ENCODE results near the gene ABHD12.
"Not testable (repeated sequence)": the region's sequence is repeated elsewhere in the genome, so short reads cannot be mapped to it uniquely, and the experiment has no call there.

Gene ABHD12

GRCh38 chr20:25260770-25261437 lies 129.7 kb downstream of the ABHD12 start:
- H3K4me3 ChIP-seq (ENCODE audit: low read depth, low read length), result not testable (repeated sequence)

GRCh38 chr20:25259788-25260254 lies 130.8 kb downstream of the ABHD12 start:
- H3K4me3 ChIP-seq (ENCODE audit: low read depth, low read length), result no peak overlapping the region

GRCh38 chr20:25259358-25259757 lies 131.3 kb downstream of the ABHD12 start:
- no peak overlapping the region for H3K4me3 ChIP-seq (ENCODE audit: low read depth, low read length)

GRCh38 chr20:25258828-25259227 lies 131.8 kb downstream of the ABHD12 start:
- H3K4me3 ChIP-seq (ENCODE audit: low read depth, low read length), result no peak overlapping the region

- no peak overlapping the region for H3K4me3 ChIP-seq (ENCODE audit: low read depth, low read length)
Measured at GRCh38 chr20:25258476-25258805, 132.2 kb downstream of the ABHD12 start.

DNA sequence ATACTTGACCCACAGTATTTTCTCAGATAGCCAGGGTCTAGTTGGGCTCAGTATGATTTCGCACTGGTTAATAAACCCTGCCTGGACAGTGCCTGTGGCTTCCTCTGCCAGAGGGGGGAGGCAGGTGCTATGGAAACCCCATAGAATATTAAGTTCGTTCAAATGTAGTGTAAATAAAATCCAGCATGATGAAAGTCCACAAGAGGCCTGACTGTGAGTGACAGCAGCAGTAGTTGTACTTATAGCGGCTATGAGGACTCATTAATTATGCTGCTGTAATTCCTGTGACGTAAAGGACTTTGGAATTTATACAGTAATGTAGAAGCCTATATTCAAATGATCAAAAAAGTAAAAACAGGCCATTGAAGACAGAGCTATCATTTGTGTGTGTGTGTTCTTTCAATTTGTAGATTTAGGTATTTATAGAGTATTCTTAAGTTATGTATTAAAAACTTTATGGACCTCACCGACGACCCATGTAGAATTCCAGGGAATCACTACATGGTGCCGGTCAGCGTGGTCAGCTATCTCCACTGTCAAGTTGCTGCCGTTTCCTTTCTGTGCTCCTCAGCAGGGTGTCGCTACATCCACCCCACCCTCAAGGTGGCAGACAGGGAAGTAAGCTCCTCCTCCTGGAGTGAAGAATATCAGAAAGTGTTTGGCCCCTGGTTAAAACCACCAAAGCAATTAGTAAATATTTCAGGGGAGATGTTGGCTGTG lies 132.7 kb downstream of the ABHD12 start:
- no peak overlapping the region for H3K4me3 ChIP-seq (ENCODE audit: low read depth, low read length)

DNA sequence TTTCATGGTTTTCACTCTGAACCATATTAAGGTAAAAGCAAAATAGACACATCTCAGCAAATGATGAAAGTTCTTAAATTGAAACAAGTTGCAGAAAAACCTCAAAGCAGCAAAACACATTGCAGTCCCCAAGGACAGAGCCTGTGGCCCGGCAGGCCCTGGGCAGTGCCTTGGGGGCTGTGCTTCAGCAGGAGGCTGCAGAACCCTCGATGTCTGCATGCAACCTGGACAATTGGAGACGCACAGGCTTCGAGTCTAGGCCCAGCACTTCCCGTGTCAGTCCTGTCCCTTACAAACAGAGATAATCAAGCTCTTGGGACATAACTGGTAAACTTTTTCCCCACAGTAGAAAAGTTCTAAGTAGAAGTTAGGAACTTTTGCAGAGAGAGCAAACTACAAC lies 133.5 kb downstream of the ABHD12 start:
- H3K4me3 ChIP-seq (ENCODE audit: low read depth, low read length), result no peak overlapping the region

- no peak overlapping the region for H3K4me3 ChIP-seq (ENCODE audit: low read depth, low read length)
Measured at GRCh38 chr20:25256226-25256859, 134.3 kb downstream of the ABHD12 start.

DNA sequence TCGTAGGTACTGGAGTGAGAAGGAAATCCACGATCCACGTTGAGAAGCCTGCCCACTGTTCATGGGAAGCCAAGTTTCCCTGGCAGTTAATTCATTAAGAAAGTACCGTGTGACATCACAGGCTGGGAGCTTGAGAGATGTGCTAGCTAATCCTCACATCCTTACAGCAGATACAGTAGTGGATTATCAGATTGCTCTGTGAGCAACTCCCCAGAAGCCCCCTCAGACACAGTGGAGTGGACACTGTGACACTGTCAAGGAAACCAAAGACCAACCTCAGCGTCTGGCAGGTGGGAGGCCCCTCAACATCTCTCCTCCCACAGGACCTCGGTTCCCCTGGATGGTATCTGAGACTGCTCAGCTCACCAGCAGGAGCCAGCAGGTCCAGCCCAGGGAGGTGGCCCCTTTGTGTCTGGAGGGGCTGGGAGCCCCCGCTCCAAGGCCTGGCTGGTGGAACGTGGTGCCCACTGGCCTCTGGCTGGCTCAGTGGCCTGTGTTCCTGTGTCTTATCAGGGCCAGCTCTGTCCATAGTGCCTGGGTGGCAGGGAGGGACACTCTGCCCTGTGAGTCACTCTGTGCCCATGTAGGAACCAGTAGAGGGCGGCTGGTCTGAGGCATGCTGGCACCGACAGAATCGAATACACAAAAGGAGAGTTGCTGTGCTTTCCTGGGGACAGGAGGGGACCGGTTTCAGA lies 135.5 kb downstream of the ABHD12 start:
- H3K4me3 ChIP-seq (ENCODE audit: low read depth, low read length), result no peak overlapping the region

- H3K4me3 ChIP-seq (ENCODE audit: low read depth, low read length), result no peak overlapping the region
Measured at GRCh38 chr20:25254571-25254970, 136.1 kb downstream of the ABHD12 start.

- no peak overlapping the region for H3K4me3 ChIP-seq (ENCODE audit: low read depth, low read length)
Measured at GRCh38 chr20:25253606-25254275, 136.9 kb downstream of the ABHD12 start.

DNA sequence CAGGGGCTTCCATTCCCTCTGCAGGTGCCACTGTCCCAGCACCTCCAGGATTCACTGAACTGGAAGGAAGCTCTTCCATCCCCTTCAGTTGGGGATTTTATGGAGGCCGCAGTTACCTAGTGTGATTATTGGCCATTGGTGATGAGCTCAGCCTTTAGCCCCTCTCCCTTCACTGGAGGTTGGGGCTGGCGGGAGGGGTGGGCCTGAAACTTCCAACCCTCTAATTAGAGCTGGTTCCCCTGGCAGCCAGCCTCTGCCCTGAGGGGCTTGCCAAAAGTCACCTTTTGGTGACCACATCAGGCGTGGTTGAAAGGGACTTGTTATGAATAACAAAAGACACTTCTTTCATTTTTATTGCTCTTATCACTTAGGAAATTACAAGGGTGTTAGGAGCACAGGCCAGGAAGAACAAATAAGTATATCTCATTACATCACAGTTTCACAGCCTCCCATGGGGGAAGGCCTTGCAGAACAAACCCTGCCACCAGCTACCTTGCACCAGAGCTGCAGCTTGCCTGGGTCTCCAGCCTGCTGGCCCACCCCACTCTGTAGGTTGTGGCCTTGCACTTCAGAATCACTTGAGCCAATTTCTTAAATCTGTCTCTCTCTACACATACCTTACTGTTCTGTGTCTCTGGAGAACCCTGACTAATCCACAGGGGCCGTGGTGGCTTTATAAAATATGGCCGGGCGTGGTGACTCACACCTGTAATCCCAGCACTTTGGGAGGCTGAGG lies 137.8 kb downstream of the ABHD12 start:
- H3K4me3 ChIP-seq (ENCODE audit: low read depth, low read length), result no peak overlapping the region

DNA sequence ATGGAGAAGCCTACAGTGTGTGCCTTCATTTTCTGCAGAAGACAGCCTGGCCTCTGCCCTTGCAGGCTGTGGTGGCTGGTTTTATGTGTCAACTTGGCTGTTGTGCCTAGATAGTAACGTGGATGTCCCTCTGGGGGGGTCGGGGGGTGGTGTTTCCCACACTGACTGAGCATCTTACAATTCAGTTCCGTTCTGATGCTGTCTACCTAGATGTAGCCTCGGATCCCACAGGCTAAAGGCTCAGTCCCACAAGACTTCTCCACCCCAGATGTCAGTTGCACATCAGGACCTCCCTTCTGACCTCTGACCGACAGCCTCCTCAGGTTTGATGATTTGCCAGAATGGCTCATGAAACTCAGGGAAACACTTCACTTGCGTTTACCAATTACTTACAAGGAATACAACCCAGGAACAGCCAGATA lies 138.4 kb downstream of the ABHD12 start:
- H3K4me3 ChIP-seq (ENCODE audit: low read depth, low read length), result no peak overlapping the region

GRCh38 chr20:25251558-25251957 lies 139.1 kb downstream of the ABHD12 start:
- H3K4me3 ChIP-seq (ENCODE audit: low read depth, low read length), result no peak overlapping the region

DNA sequence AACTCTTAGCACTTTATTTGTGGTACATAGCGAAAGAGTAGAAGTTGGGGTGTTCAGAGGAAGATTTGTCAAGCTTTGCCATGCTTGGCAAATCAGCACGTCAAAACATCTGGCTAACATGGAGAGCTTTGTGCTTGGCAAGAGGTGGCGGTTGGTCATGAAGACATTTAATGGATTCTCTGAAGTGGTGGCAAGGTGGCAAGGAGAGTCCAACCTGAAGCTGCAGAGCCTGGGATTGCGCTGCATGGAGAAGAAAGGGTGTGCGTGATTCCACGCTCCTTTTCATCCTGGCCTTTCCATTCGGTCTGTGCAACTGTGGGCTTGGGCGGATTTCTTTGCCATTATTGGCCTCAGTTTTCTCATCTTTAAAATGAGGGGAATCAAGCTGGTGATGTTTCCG lies 139.6 kb downstream of the ABHD12 start:
- no peak overlapping the region for H3K4me3 ChIP-seq (ENCODE audit: low read depth, low read length)

GRCh38 chr20:25250508-25250907 lies 140.1 kb downstream of the ABHD12 start:
- no peak overlapping the region for H3K4me3 ChIP-seq (ENCODE audit: low read depth, low read length)
